Stomach (tissue), 9 donors: ENCODE measurements around the gene DOP1A. TPM values are rescaled to one million over a fixed set of nuclear protein-coding genes. Genes with fewer than 3 reads are reported as not detected.
A peak's percentile ranks its signal among the peaks of the same experiment; 100 is the strongest.

ENCODE experiments used
- DNase-seq, 2 donors: peaks; one replicate each; pipeline versions ENCODE4 v3.0.0 to v3.0.0-alpha.2; 2013 to 2019
- H3K27ac ChIP-seq, 5 donors: fragments of 200-600 bp in 4 of 5; sonication (generic) in 4 of 5; one replicate each; pipeline ENCODE4 v1.5.1; 2013 to 2019; ENCODE audit warnings: mild to moderate bottlenecking in 1 of 5, moderate library complexity in 1 of 5
- H3K27me3 ChIP-seq, 3 donors: fragments of 200-600 bp; sonication (generic); one replicate each; pipeline ENCODE4 v1.5.1; 2017 to 2019; ENCODE audit warnings: mixed run types in 1 of 3
- H3K36me3 ChIP-seq, 4 donors: fragments of 200-600 bp; sonication (generic); 1 replicate in 3 of 4; 2 replicates in 1 of 4; pipeline ENCODE4 v1.5.1; 2016 to 2019
- H3K4me1 ChIP-seq, 4 donors: fragments of 200-600 bp; sonication (generic); one replicate each; pipeline ENCODE4 v1.5.1; 2016 to 2019
- H3K4me3 ChIP-seq, 4 donors: fragments of 200-600 bp; sonication (generic) in 3 of 4; one replicate each; pipeline ENCODE4 v1.5.1; 2016 to 2019; ENCODE audit warnings: mild to moderate bottlenecking in 1 of 4
- H3K9me3 ChIP-seq, 4 donors: fragments of 200-600 bp; sonication (generic); one replicate each; pipeline ENCODE4 v1.5.1; 2016 to 2019
- EP300 ChIP-seq: sonication (generic); formaldehyde crosslinking; IDR thresholded peaks from one replicate; pipeline ENCODE4 v1.6.1; 2017; ENCODE audit warnings: antibody characterized with exemption
- POLR2A ChIP-seq, 4 donors: fragments of 450-650 bp; IDR thresholded peaks; one replicate each; pipeline ENCODE4 v1.6.1; 2016; ENCODE audit warnings: antibody characterized with exemption in 4 of 4, control low read depth in 2 of 4, mild to moderate bottlenecking in 1 of 4, moderate library complexity in 1 of 4
- POLR2AphosphoS5 ChIP-seq, 3 donors: sonication (generic); formaldehyde crosslinking; IDR thresholded peaks; one replicate each; pipeline ENCODE4 v1.6.1; 2016; ENCODE audit warnings: antibody characterized with exemption in 3 of 3
- WGBS, 5 donors: extraction: QIAGEN DNeasy Blood & Tissue Kit in 3 of 5; methylation state at CpG; one replicate each; pipeline versions ENCODE4 v1.1.5 to v1.1.7; 2013 to 2018; 5-methylcytosine and 5-hydroxymethylcytosine counted together
- intact Hi-C: fragments of 100-400 bp; cut with DNase I; formaldehyde crosslinking; loops from one replicate; pipeline ENCODE4 v1.15.1; 2023; ENCODE audit warnings: low total_unique reads
- polyA plus RNA-seq, 3 donors: library from polyadenylated mRNA; stranded (reverse); fragments of 200-250 nt; gene quantifications; one replicate each; pipeline ENCODE4 v1.2.3, GENCODE V29; 2013
- total RNA-seq, 5 donors: library from RNA; depleted of rRNA; stranded (reverse); fragments of >200 nt; gene quantifications; one replicate each; pipeline versions ENCODE4 v1.1.0 to v1.2.3, GENCODE V29; 2014 to 2016
- TF ChIP-seq, protein P1 (sequence below), 7 experiments: fragments of 450-650 bp in 4 of 7; fragments of 200-600 bp in 3 of 7; sonication (generic) in 3 of 7; IDR thresholded peaks; one replicate each; pipeline ENCODE4 v1.5.1; 2016 to 2019; ENCODE audit warnings: antibody characterized with exemption in 7 of 7, control low read depth in 2 of 7, mild to moderate bottlenecking in 1 of 7
- donor health status: healthy with polysubstance abuse.
- donor health status: Bipolar disorder and iron deficiency.
- donor health status: healthy.

DOP1A gene
- total and polyA plus RNA-seq, 8 donors = 2.6 to 68.3 (median 16.3) TPM

DNA sequence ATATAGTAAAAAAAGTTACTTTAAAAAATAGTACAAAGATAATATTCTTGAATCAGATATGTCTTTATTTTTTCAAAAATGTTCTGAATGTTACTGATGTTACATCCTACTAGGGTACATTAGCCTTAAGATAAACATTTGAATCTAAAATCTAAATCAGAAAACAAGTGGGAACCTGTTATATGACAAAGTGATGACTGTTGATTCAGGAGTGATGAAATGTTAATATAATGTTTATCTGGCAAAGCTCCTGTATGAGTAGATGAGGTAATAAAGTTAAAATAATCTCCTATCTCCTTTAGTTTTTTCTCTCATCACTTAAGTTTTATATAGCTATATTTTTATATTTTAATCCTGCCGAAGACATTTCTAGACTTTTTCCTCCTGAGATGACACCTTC is 4.2 kb downstream of the DOP1A start:
- Histone ChIP-seq H3K4me1 (peaks cover 11 to 51% (median 28%) of the 10 kb centered on the region in 4 donors), H3K9me3 (no peaks in the 10 kb centered on the region), H3K4me3 (no peak overlapping the region), H3K27me3 (no peaks in the 10 kb centered on the region), H3K36me3 (no peaks in the 10 kb centered on the region), H3K27ac (peak overlapping the region in 2 of 5 donors; percentile 62 to 68)
- WGBS, 5 donors = 80 to 83% (median 83%) methylated on average over 1 of the region's 1 CpG
- no peak for TF ChIP-seq POLR2AphosphoS5 (IDR thresholded peaks at IDR 0.05)
- TF ChIP-seq, protein P1, sequence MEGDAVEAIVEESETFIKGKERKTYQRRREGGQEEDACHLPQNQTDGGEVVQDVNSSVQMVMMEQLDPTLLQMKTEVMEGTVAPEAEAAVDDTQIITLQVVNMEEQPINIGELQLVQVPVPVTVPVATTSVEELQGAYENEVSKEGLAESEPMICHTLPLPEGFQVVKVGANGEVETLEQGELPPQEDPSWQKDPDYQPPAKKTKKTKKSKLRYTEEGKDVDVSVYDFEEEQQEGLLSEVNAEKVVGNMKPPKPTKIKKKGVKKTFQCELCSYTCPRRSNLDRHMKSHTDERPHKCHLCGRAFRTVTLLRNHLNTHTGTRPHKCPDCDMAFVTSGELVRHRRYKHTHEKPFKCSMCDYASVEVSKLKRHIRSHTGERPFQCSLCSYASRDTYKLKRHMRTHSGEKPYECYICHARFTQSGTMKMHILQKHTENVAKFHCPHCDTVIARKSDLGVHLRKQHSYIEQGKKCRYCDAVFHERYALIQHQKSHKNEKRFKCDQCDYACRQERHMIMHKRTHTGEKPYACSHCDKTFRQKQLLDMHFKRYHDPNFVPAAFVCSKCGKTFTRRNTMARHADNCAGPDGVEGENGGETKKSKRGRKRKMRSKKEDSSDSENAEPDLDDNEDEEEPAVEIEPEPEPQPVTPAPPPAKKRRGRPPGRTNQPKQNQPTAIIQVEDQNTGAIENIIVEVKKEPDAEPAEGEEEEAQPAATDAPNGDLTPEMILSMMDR (IDR thresholded peaks at IDR 0.05) = no peak
- TF ChIP-seq EP300 = no peak
- TF ChIP-seq POLR2A (IDR thresholded peaks at IDR 0.05) = no peak
- DNase-seq = no peak
- intact Hi-C loops = loop anchor here (10.0 kb wide), 1 partner anchor 113 kb away; no protein-coding TSS in a partner anchor

DNA sequence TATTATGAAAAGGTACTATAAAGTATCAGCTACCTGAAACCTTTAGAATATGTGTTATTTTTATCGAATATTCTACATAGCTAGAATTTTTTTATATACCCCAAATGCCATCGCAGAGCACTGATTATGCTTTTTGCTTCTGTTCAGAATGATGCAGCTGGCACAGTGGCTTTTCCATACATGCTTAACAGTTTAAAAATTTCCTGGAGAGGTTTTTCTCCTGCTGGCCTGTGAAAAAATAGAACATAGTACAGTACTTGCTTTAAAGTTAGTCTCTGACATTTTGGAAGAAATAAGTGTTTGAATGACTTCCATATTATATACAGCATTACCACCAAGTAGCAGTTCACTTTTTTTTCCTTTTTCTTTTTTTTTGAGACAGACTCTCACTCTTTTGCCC is 5.3 kb downstream of the DOP1A start:
- Histone ChIP-seq H3K9me3 (no peaks in the 10 kb centered on the region), H3K36me3 (no peaks in the 10 kb centered on the region), H3K27me3 (no peaks in the 10 kb centered on the region), H3K27ac (no peak overlapping the region), H3K4me3 (no peak overlapping the region), H3K4me1 (peaks cover 11 to 45% (median 28%) of the 10 kb centered on the region in 4 donors)
- TF ChIP-seq EP300 (no peak), POLR2A (IDR thresholded peaks at IDR 0.05) (no peak), POLR2AphosphoS5 (IDR thresholded peaks at IDR 0.05) (no peak)
- TF ChIP-seq, protein P1 (IDR thresholded peaks at IDR 0.05) = no peak
- WGBS, 5 donors = 88 to 95% (median 92%) methylated on average over 2 of the region's 2 CpGs
- DNase-seq = no peak
- intact Hi-C loops = loop anchor here (10.0 kb wide), 1 partner anchor 112 kb away; no protein-coding TSS in a partner anchor

DNA sequence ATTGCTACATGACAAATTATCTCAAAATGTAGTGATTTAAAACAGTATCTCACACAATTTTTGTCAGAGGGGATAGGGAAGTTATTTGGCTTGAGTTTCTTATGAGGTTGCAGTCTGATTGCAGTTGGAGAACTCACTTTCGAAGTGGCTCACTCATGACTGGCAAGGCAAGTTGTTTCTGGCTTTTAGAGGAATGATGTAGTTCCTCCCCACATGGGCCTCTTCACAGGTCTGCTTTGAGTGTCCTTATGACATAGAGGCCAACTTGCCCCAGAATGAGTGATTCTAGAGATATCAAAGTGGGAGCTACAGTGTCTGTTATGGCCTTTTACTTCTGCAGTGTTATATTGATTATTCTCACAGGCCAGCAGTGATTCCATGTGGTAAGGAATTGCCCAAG is 6.1 kb downstream of the DOP1A start:
- Histone ChIP-seq H3K27ac (no peak overlapping the region), H3K27me3 (no peaks in the 10 kb centered on the region)
- TF ChIP-seq POLR2AphosphoS5 (IDR thresholded peaks at IDR 0.05) = no peak
- no peak for TF ChIP-seq EP300
- no peak for TF ChIP-seq POLR2A (IDR thresholded peaks at IDR 0.05)
- TF ChIP-seq, protein P1 (IDR thresholded peaks at IDR 0.05) = no peak

DNA sequence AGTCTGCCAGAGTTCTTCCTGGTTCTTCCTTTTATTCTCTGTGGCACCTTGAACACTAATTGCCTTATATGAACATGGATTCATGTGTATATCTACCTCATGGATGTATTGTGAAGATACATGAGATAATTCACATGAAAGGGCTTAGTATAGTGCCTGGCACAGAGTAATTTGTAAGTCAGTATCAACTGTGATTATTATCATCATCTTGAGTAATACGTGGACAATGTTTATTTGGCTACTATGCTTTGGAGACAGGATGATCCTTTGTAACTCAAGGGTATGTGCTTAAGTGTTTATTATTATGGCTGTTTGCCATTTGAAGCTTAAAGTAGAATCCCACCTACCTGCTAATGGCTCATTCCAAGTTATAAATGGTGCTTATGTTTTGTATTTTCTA is 16.0 kb downstream of the DOP1A start:
- TF ChIP-seq POLR2AphosphoS5 (IDR thresholded peaks at IDR 0.05) (no peak), EP300 (no peak), POLR2A (IDR thresholded peaks at IDR 0.05) (no peak)
- TF ChIP-seq, protein P1 (IDR thresholded peaks at IDR 0.05) = no peak
- intact Hi-C loops = no loop called here
- WGBS, 5 donors = 37 to 57% (median 41%) methylated on average over 1 of the region's 1 CpG
- H3K4me3 ChIP-seq = no peak overlapping the region
- no peak overlapping the region for H3K27ac ChIP-seq
- no peaks in the 10 kb centered on the region for H3K27me3 ChIP-seq
- no peaks in the 10 kb centered on the region for H3K36me3 ChIP-seq
- H3K9me3 ChIP-seq = no peaks in the 10 kb centered on the region
- peaks cover 0 to 10% (median 4%) of the 10 kb centered on the region in 4 donors for H3K4me1 ChIP-seq
- no peak for DNase-seq

More for the DNA sequence above, 6.1 kb downstream of the DOP1A start:
- intact Hi-C loops = loop anchor here (10.0 kb wide), 1 partner anchor 111 kb away; no protein-coding TSS in a partner anchor
- WGBS, 5 donors = 77 to 100% (median 88%) methylated on average over 1 of the region's 1 CpG
- Histone ChIP-seq H3K9me3 (no peaks in the 10 kb centered on the region), H3K4me1 (peaks cover 7 to 41% (median 27%) of the 10 kb centered on the region in 4 donors), H3K4me3 (no peak overlapping the region), H3K36me3 (no peaks in the 10 kb centered on the region)
- no peak for DNase-seq
